ENCODE results near the gene SSX4. TPM values are rescaled to one million over a fixed set of nuclear protein-coding genes. Genes with fewer than 3 reads are reported as not detected.

Gene SSX4
- not detected in 2 replicates for total RNA-seq

GRCh38 chrX:48383239-48383638 is at the start of gene SSX4:
SSX4 (plus strand) TSS chrX:48383539; CDS start chrX:48384054, 515 bp downstream.

DNA sequence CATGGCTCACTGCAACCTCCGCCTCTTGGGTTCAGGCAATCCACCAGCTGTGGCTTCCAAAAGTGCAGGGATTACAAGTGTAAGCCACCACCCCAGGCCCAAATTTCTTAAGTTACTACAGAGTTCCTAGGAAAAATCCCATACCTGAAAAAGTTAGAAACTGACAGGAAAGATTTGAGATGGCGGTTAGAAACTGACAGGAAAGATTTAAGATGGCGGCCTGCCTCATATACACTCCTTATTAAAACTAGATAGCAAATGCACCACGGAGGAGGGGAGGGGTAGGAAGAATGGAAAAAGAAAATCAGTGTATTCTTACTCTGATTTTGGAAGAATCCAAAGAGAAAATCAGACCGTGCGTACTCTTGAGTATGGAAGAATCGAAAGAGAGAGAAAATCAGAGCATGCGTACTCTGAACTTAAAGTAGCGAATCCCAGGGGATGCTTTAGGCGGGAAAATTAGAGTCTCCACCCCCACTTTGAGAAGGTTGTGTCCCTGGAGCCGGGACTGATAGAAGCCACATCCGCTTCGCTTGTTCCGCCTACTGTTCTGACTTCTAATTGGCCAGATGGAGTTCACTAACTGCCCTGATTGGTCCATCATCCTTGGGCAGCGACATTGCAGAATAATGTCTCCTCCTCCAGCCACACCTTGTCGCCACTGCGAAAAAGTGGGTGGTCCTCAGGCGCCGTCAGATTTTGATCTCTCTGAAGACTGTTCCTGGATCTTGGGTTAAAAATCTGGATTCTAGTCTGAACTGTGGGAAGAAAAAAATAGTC is 26.8 kb upstream of the SSX4 start, which contains the start of gene SSX3:
TSS of gene SSX3 (minus strand) at position 389 of the 780 bp plus-strand sequence. CDS start 1,454 bp downstream, outside the sequence.

GRCh38 chrX:48411860-48412259 is 28.5 kb downstream of the SSX4 start, which contains the start of gene SSX4B:
SSX4B (minus strand) TSS chrX:48411960; CDS start chrX:48411372, 588 bp downstream.

Other genes starting within 250 kb of the SSX4 start
- not detected in 2 replicates for gene SSX5, start 186.7 kb upstream of the SSX4 start, total RNA-seq
- not detected in 2 replicates for gene SSX1, start 128.1 kb upstream of the SSX4 start, total RNA-seq
- gene SSX3, start 26.8 kb upstream of the SSX4 start, total RNA-seq: not detected in 2 replicates
- gene SSX4B, start 28.4 kb downstream of the SSX4 start, total RNA-seq: not detected in 2 replicates
- 28.0 and 75.9 TPM in 2 replicates for gene SLC38A5, start 86.7 kb downstream of the SSX4 start, total RNA-seq
- 72.1 and 146 TPM in 2 replicates for gene FTSJ1, start 92.7 kb downstream of the SSX4 start, total RNA-seq
- 19.3 and 19.9 TPM in 2 replicates for gene PORCN, start 125.5 kb downstream of the SSX4 start, total RNA-seq
- gene EBP, start 138.3 kb downstream of the SSX4 start, total RNA-seq: 71.2 and 154 TPM in 2 replicates
- 10.3 and 10.5 TPM in 2 replicates for gene TBC1D25, start 156.2 kb downstream of the SSX4 start, total RNA-seq
- 143 and 161 TPM in 2 replicates for gene RBM3, start 190.9 kb downstream of the SSX4 start, total RNA-seq
- 99.2 and 124 TPM in 2 replicates for gene WDR13, start 214.0 kb downstream of the SSX4 start, total RNA-seq

All from mesangial cell (primary cell).